K562 (cell line): ENCODE data around the gene SLC22A23. TPM values are rescaled to one million over a fixed set of nuclear protein-coding genes. Genes with fewer than 3 reads are reported as not detected.

Source experiments
- EP300 ChIP-seq: IDR thresholded peaks from 2 replicates; pipeline ENCODE4 v1.6.1; 2012; ENCODE audit warnings: low read length, improper control_type of control experiment
- JUND ChIP-seq, 2 experiments: IDR thresholded peaks; 2 replicates in 1 of 2; 3 replicates in 1 of 2; pipeline ENCODE4 v1.6.1; 2011; ENCODE audit warnings: borderline replicate concordance in 2 of 2, low read depth in 2 of 2, low read length in 2 of 2, improper control_type of control experiment in 1 of 2, missing biosample characterization in 1 of 2, missing genetic modification characterization in 1 of 2, missing genetic modification reagents in 1 of 2
- NBN ChIP-seq: fragments of 450-650 bp; IDR thresholded peaks from 2 replicates; pipeline ENCODE4 v1.6.1; 2016; ENCODE audit warnings: low read depth, mild to moderate bottlenecking
- NR2F6 ChIP-seq: fragments of 450-650 bp; formaldehyde crosslinking; IDR thresholded peaks from 2 replicates; pipeline ENCODE4 v1.4.0; 2020; ENCODE audit warnings: mild to moderate bottlenecking
- PTTG1 ChIP-seq: fragments of 450-650 bp; IDR thresholded peaks from 2 replicates; pipeline ENCODE4 v1.6.1; 2016; ENCODE audit warnings: low read depth, mild to moderate bottlenecking, missing genetic modification characterization, missing compliant biosample characterization
- SRSF3 ChIP-seq: fragments of 200-400 bp; formaldehyde crosslinking; IDR thresholded peaks from 2 replicates; pipeline ENCODE4 v1.6.1; 2016; ENCODE audit warnings: mild to moderate bottlenecking, low read length, moderate library complexity; ENCODE audit not compliant: insufficient read depth
- XRCC5 ChIP-seq: fragments of 200-400 bp; formaldehyde crosslinking; IDR thresholded peaks from 2 replicates; pipeline ENCODE4 v1.6.1; 2017; ENCODE audit warnings: low read depth, mild to moderate bottlenecking, low read length
- ZNF311 ChIP-seq: fragments of 250-450 bp; sonication (Bioruptor Pico); IDR thresholded peaks from 2 replicates; pipeline ENCODE4 v1.4.0; 2020; ENCODE audit warnings: mild to moderate bottlenecking, moderate library complexity
- ZNF780A ChIP-seq: fragments of 250-450 bp; sonication (Bioruptor Pico); IDR thresholded peaks from 2 replicates; pipeline ENCODE4 v1.5.0; 2021; ENCODE audit warnings: mild to moderate bottlenecking
- polyA plus RNA-seq, 8 experiments: library from polyadenylated mRNA; depleted of rRNA in 4 of 8; stranded (reverse) in 5 of 8; unstranded in 3 of 8; fragments of >200 nt; fragmentation: Nextera tagmentation in 2 of 8; fragmentation: Illumina TruSeq in 1 of 8; extraction: Ambion mirVana in 2 of 8; extraction: Trizol in 1 of 8; gene quantifications; 2 replicates each; pipeline versions ENCODE4 v1.2.1 to v1.2.3, GENCODE V29; 2011 to 2014; ENCODE audit warnings: inconsistent platforms in 1 of 8, missing spikeins in 1 of 8
- total RNA-seq, 7 experiments: library from RNA; depleted of rRNA in 6 of 7; stranded (reverse); fragments of >200 nt in 6 of 7; fragmentation: Illumina TruSeq in 2 of 7; extraction: Trizol in 2 of 7; gene quantifications; 2 replicates each; pipeline versions ENCODE4 v1.2.1 to v1.2.3, GENCODE V29; 2011 to 2021; ENCODE audit warnings: low replicate concordance in 1 of 7
- TF ChIP-seq, protein P1 (sequence below), 2 experiments: fragments of 150-350 bp in 1 of 2; IDR thresholded peaks; 2 replicates each; pipeline ENCODE4 v1.6.1; 2012 to 2016; ENCODE audit warnings: low read depth in 2 of 2, low read length in 2 of 2, mild to moderate bottlenecking in 1 of 2, moderate library complexity in 1 of 2
- TF ChIP-seq, protein P2 (sequence below): sonication (generic); formaldehyde crosslinking; IDR thresholded peaks from 2 replicates; pipeline ENCODE4 v1.8.0; 2023; ENCODE audit warnings: missing genetic modification reagents, mild to moderate bottlenecking, borderline replicate concordance
- TF ChIP-seq, protein P3 (sequence below): sonication (generic); formaldehyde crosslinking; IDR thresholded peaks from 2 replicates; pipeline ENCODE4 v1.8.1; 2023; ENCODE audit warnings: mild to moderate bottlenecking, missing genetic modification reagents
- TF ChIP-seq, protein P4 (sequence below): sonication (generic); IDR thresholded peaks from 2 replicates; pipeline ENCODE4 v1.6.1; 2016

Gene SLC22A23
- total and polyA plus RNA-seq, 9 of the 15 experiments (the other 6 are each of a cell fraction or from before 2014, with no cell fraction given), result 0.30 to 8.7 (median 2.5) TPM

DNA sequence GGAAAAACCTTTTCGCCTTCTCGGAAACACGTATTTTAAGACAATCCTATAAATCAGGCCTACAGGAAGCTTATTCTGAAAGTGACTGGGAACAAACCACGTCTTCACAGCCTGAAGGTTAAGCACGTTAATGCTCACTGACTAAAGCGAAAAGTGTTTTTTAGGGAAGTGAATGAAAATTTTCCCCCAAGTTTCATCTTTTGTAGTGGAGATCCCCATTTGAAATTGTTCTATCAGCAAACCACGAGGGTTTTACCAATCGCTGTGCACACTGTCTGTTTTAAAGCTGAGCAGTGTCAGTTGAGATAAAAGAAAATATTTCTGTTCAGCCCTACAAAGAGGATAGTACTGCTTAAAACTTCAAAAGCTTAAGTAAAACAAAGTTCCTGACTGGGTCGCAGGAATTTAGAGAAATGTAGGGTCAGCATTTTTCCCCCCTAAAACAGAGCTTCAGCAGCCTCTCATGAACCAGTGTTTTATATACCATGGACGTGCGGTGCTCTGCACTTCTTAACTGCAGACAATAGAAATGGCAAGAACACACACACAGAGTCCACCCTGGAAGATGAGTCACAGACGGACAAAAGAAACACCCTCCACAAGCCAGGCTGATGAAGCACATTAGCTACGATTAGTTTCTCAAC is 34.9 kb downstream of the SLC22A23 start (continued):
- TF ChIP-seq SRSF3, result no peak
- peak; percentile 85 for TF ChIP-seq JUND (IDR thresholded peaks at IDR 0.05; ENCODE audit: borderline replicate concordance, low read depth, low read length)
- TF ChIP-seq JUND (tag; IDR thresholded peaks at IDR 0.05; ENCODE audit: borderline replicate concordance, low read depth, low read length), result peak; percentile 72; the same call in 1 of the 3 replicates
- TF ChIP-seq EP300, result 0 out of 2 replicates have a peak, but pooled peaks have one; percentile 8
- no peak for TF ChIP-seq ZNF780A (CRISPR knock-in tag)
- no peak for TF ChIP-seq NBN
- TF ChIP-seq NR2F6, result no peak
- TF ChIP-seq PTTG1 (tag), result no peak
- TF ChIP-seq, protein P1, sequence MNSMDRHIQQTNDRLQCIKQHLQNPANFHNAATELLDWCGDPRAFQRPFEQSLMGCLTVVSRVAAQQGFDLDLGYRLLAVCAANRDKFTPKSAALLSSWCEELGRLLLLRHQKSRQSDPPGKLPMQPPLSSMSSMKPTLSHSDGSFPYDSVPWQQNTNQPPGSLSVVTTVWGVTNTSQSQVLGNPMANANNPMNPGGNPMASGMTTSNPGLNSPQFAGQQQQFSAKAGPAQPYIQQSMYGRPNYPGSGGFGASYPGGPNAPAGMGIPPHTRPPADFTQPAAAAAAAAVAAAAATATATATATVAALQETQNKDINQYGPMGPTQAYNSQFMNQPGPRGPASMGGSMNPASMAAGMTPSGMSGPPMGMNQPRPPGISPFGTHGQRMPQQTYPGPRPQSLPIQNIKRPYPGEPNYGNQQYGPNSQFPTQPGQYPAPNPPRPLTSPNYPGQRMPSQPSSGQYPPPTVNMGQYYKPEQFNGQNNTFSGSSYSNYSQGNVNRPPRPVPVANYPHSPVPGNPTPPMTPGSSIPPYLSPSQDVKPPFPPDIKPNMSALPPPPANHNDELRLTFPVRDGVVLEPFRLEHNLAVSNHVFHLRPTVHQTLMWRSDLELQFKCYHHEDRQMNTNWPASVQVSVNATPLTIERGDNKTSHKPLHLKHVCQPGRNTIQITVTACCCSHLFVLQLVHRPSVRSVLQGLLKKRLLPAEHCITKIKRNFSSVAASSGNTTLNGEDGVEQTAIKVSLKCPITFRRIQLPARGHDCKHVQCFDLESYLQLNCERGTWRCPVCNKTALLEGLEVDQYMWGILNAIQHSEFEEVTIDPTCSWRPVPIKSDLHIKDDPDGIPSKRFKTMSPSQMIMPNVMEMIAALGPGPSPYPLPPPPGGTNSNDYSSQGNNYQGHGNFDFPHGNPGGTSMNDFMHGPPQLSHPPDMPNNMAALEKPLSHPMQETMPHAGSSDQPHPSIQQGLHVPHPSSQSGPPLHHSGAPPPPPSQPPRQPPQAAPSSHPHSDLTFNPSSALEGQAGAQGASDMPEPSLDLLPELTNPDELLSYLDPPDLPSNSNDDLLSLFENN (IDR thresholded peaks at IDR 0.05; ENCODE audit: low read depth in 2 of 2, low read length in 2 of 2), result no peak
- TF ChIP-seq ZNF311 (CRISPR knock-in tag), result no peak
- TF ChIP-seq, protein P2, sequence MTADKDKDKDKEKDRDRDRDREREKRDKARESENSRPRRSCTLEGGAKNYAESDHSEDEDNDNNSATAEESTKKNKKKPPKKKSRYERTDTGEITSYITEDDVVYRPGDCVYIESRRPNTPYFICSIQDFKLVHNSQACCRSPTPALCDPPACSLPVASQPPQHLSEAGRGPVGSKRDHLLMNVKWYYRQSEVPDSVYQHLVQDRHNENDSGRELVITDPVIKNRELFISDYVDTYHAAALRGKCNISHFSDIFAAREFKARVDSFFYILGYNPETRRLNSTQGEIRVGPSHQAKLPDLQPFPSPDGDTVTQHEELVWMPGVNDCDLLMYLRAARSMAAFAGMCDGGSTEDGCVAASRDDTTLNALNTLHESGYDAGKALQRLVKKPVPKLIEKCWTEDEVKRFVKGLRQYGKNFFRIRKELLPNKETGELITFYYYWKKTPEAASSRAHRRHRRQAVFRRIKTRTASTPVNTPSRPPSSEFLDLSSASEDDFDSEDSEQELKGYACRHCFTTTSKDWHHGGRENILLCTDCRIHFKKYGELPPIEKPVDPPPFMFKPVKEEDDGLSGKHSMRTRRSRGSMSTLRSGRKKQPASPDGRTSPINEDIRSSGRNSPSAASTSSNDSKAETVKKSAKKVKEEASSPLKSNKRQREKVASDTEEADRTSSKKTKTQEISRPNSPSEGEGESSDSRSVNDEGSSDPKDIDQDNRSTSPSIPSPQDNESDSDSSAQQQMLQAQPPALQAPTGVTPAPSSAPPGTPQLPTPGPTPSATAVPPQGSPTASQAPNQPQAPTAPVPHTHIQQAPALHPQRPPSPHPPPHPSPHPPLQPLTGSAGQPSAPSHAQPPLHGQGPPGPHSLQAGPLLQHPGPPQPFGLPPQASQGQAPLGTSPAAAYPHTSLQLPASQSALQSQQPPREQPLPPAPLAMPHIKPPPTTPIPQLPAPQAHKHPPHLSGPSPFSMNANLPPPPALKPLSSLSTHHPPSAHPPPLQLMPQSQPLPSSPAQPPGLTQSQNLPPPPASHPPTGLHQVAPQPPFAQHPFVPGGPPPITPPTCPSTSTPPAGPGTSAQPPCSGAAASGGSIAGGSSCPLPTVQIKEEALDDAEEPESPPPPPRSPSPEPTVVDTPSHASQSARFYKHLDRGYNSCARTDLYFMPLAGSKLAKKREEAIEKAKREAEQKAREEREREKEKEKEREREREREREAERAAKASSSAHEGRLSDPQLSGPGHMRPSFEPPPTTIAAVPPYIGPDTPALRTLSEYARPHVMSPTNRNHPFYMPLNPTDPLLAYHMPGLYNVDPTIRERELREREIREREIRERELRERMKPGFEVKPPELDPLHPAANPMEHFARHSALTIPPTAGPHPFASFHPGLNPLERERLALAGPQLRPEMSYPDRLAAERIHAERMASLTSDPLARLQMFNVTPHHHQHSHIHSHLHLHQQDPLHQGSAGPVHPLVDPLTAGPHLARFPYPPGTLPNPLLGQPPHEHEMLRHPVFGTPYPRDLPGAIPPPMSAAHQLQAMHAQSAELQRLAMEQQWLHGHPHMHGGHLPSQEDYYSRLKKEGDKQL (CRISPR knock-in tag), result no peak
- TF ChIP-seq, protein P3, sequence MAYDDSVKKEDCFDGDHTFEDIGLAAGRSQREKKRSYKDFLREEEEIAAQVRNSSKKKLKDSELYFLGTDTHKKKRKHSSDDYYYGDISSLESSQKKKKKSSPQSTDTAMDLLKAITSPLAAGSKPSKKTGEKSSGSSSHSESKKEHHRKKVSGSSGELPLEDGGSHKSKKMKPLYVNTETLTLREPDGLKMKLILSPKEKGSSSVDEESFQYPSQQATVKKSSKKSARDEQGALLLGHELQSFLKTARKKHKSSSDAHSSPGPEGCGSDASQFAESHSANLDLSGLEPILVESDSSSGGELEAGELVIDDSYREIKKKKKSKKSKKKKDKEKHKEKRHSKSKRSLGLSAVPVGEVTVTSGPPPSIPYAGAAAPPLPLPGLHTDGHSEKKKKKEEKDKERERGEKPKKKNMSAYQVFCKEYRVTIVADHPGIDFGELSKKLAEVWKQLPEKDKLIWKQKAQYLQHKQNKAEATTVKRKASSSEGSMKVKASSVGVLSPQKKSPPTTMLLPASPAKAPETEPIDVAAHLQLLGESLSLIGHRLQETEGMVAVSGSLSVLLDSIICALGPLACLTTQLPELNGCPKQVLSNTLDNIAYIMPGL, result no peak
- TF ChIP-seq XRCC5, result no peak
- TF ChIP-seq, protein P4, sequence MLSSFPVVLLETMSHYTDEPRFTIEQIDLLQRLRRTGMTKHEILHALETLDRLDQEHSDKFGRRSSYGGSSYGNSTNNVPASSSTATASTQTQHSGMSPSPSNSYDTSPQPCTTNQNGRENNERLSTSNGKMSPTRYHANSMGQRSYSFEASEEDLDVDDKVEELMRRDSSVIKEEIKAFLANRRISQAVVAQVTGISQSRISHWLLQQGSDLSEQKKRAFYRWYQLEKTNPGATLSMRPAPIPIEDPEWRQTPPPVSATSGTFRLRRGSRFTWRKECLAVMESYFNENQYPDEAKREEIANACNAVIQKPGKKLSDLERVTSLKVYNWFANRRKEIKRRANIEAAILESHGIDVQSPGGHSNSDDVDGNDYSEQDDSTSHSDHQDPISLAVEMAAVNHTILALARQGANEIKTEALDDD, result 0 out of 2 replicates have a peak, but pooled peaks have one; percentile 14
